Stimulated activated CD8-positive, alpha-beta memory T cell treated with anti-CD3 and anti-CD28 coated beads, Interleukin-2, amount 100 ng/mL, for 1 hour (primary cell): ENCODE results near the gene CD302.
"Not testable (repeated sequence)": the region's sequence is repeated elsewhere in the genome, so short reads cannot be mapped to it uniquely, and the experiment has no call there.

Source experiments
- DNase-seq, 2 donors: peaks; one replicate each; pipeline ENCODE4 v3.0.0-alpha.2; 2020; ENCODE audit warnings: low read depth in 2 of 2

The CD302 gene

GRCh38 chr2:159793326-159793725 lies 4.7 kb downstream of the CD302 start:
- no peak for DNase-seq

- no peak for DNase-seq
Measured at GRCh38 chr2:159792599-159792998, 5.4 kb downstream of the CD302 start.

GRCh38 chr2:159792036-159792435 lies 6.0 kb downstream of the CD302 start:
- no peak for DNase-seq

- no peak for DNase-seq
Measured at GRCh38 chr2:159790323-159790722, 7.7 kb downstream of the CD302 start.

- DNase-seq, result no peak
Measured at GRCh38 chr2:159788253-159788652, 9.8 kb downstream of the CD302 start.

GRCh38 chr2:159787647-159788046 lies 10.4 kb downstream of the CD302 start:
- DNase-seq, result not testable (repeated sequence)

GRCh38 chr2:159786938-159787337 lies 11.1 kb downstream of the CD302 start:
- DNase-seq, result no peak

- DNase-seq, result no peak
Measured at GRCh38 chr2:159785195-159785594, 12.8 kb downstream of the CD302 start.

- not testable (repeated sequence) for DNase-seq
Measured at GRCh38 chr2:159784744-159785143, 13.3 kb downstream of the CD302 start.

GRCh38 chr2:159783556-159783955 lies 14.5 kb downstream of the CD302 start:
- DNase-seq, result no peak

- DNase-seq, result no peak
Measured at GRCh38 chr2:159776321-159776720, 21.7 kb downstream of the CD302 start.

GRCh38 chr2:159775021-159775420 lies 23.0 kb downstream of the CD302 start:
- no peak for DNase-seq

GRCh38 chr2:159774370-159774990 lies 23.5 kb downstream of the CD302 start:
- DNase-seq, result no peak

GRCh38 chr2:159773886-159774285 lies 24.1 kb downstream of the CD302 start:
- DNase-seq, result no peak

GRCh38 chr2:159773426-159773825 lies 24.6 kb downstream of the CD302 start:
- DNase-seq, result no peak

GRCh38 chr2:159769147-159769546 lies 28.9 kb downstream of the CD302 start:
- no peak for DNase-seq

- no peak for DNase-seq
Measured at GRCh38 chr2:159762075-159762474, 35.9 kb downstream of the CD302 start.

- no peak for DNase-seq
Measured at GRCh38 chr2:159760326-159760725, 37.7 kb downstream of the CD302 start.

GRCh38 chr2:159759577-159759976 lies 38.4 kb downstream of the CD302 start:
- DNase-seq, result no peak

GRCh38 chr2:159758686-159759085 lies 39.3 kb downstream of the CD302 start:
- DNase-seq, result no peak

GRCh38 chr2:159758239-159758638 lies 39.8 kb downstream of the CD302 start:
- no peak for DNase-seq

- no peak for DNase-seq
Measured at GRCh38 chr2:159755788-159756187, 42.2 kb downstream of the CD302 start.

GRCh38 chr2:159755014-159755413 lies 43.0 kb downstream of the CD302 start:
- no peak for DNase-seq

- no peak for DNase-seq
Measured at GRCh38 chr2:159753797-159754196, 44.2 kb downstream of the CD302 start.
